ENCODE data around the gene GNG2.

GNG2 gene

DNA sequence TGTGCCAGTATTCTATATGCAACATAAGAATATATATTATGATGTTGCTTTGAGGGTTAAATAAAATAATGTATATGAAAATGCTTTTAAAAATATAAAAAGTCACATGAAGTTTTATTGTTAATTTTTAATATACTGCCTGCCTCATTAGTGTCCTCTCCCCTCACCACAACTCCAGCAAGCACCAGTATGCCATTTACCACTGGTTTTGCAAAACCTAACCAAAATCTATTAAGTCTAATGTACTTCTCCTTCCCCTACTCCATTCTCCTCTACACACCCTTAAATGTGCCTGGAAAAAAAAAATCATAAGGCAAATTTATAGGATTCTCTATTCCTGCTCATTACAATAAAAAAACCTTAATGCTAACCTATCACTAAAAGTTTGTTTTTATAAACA lies 24.0 kb upstream of the GNG2 start:
- TF ChIP-seq, protein P1, sequence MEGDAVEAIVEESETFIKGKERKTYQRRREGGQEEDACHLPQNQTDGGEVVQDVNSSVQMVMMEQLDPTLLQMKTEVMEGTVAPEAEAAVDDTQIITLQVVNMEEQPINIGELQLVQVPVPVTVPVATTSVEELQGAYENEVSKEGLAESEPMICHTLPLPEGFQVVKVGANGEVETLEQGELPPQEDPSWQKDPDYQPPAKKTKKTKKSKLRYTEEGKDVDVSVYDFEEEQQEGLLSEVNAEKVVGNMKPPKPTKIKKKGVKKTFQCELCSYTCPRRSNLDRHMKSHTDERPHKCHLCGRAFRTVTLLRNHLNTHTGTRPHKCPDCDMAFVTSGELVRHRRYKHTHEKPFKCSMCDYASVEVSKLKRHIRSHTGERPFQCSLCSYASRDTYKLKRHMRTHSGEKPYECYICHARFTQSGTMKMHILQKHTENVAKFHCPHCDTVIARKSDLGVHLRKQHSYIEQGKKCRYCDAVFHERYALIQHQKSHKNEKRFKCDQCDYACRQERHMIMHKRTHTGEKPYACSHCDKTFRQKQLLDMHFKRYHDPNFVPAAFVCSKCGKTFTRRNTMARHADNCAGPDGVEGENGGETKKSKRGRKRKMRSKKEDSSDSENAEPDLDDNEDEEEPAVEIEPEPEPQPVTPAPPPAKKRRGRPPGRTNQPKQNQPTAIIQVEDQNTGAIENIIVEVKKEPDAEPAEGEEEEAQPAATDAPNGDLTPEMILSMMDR (IDR thresholded peaks at IDR 0.05; ENCODE audit: control insufficient read depth, extremely low read depth, insufficient read depth): no peak
- no peak overlapping the region for H3K4me3 ChIP-seq (ENCODE audit: low read depth, low read length)
- no peak for DNase-seq (ENCODE audit: low read depth)

DNA sequence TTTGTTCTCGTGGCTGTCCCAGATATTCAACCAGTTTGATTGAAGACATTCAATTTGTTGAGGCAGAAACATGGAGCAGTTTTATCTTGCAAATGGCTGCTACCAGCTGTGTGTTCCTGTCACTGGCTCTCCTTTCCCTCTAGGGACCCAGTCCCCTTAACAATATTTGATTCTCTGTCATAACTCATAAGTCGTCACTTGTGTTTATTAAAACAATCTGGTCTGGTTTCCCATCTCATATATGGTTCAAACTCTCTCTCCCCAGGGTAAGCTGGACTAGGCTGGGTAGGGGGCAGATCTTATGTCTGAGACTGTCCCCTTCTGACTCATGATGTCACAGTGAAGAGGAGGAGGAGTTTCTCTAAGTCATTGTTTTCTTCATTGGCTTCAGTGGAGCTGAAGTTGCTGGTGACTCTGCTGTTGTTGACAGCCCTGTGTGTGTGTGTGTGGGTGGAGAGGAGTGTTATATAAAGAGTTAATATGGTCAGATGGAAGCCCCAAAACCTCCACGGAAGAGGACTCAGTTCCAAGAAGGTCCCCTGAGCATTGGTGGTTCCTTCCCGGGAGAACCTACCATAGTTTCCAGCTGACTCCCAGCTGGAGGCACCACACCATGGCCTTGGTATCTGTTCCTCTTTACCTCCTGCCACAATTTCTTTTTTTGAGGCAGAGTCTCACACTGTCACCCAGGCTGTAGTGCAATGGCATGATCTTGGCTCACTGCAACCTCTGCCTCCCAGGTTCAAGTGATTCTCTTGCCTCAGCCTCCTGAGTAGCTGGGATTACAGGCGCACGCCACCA lies 16.1 kb upstream of the GNG2 start:
- TF ChIP-seq, protein P1 (IDR thresholded peaks at IDR 0.05; ENCODE audit: control insufficient read depth, extremely low read depth, insufficient read depth): no peak
- no peak overlapping the region for H3K4me3 ChIP-seq (ENCODE audit: low read depth, low read length)

DNA sequence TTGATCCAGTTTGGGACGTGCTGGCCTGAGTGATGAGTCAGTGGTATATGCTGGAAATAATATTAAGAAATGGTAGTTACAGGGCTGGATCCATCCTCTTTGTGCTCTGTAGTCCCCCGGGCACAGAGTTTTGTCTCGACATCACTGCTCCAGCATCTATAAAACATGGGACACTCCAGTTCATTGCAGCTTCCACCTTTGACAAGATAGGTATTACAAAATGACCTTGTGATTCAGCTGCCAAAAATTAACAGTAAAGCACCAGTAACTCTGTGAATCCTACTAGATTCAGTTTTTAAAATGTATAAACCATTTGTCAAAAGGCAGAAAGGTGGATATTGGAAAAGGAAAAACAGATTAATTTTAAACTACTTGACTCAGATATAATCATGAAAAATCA lies 14.6 kb upstream of the GNG2 start:
- no peak for DNase-seq (ENCODE audit: low read depth)

More for the DNA sequence above, 16.1 kb upstream of the GNG2 start:
- no peak for DNase-seq (ENCODE audit: low read depth)

DNA sequence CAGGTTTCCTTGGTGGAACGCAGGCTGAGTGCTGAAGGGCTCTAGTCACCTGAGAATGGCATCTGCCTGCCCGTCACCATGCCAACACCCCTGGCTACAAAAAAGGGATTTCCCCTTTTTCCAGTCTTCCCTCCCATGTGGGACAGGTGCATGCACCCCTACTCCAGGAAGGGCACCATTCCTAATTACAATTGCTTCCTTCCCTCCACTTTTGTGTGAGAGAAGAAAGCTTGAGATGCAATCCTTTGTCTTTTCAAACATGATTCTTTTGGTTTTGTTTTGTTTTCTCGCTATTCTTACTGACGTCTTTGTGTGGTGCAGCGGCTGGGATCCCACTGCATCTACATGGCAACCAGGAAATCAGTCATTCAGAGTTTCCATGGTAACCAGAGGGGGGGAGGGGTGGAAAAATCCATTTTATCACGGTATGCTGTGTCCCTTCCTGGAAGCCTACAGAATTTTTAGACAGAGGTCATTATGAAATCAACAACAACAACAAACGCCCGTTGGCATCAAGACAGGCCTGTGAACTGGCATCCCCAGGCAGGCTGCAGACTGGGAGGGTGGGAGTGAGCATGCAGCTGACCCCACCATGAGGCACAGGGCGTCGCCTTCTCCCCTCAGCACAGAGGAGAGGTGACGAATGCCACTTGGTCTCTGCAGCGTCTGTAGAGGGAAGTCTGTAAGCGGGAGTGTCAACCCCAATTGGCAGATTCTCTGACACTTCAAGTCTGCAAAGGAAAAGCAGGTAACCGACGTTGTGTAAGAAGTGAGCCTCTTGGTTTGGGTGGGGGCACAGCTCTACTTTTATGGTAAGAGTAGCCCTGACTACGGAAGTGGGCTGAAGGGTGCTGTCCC lies 13.6 kb upstream of the GNG2 start:
- no peak overlapping the region for H3K4me3 ChIP-seq (ENCODE audit: low read depth, low read length)
- no peak for DNase-seq (ENCODE audit: low read depth)
- TF ChIP-seq, protein P1 (IDR thresholded peaks at IDR 0.05; ENCODE audit: control insufficient read depth, extremely low read depth, insufficient read depth): no peak

More for the DNA sequence above, 14.6 kb upstream of the GNG2 start:
- H3K4me3 ChIP-seq (ENCODE audit: low read depth, low read length): no peak overlapping the region
- TF ChIP-seq, protein P1 (IDR thresholded peaks at IDR 0.05; ENCODE audit: control insufficient read depth, extremely low read depth, insufficient read depth): no peak

DNA sequence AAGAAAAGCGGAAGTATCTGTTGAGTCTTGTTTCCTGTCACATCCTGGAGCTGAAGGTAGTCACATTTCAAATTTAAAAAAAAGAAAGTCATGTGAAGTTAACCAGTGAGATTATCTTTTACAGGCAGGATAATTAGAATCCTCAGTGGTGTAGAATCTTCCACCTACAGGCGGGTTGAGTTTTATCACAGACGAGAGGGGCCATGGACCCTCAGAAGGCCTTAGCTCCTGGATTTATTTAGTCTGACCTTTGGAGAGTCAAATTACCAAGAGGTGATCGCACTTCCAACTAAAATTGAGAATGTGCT lies 13.0 kb upstream of the GNG2 start:
- no peak overlapping the region for H3K4me3 ChIP-seq (ENCODE audit: low read depth, low read length)
- DNase-seq (ENCODE audit: low read depth): no peak
- TF ChIP-seq, protein P1 (IDR thresholded peaks at IDR 0.05; ENCODE audit: control insufficient read depth, extremely low read depth, insufficient read depth): no peak

DNA sequence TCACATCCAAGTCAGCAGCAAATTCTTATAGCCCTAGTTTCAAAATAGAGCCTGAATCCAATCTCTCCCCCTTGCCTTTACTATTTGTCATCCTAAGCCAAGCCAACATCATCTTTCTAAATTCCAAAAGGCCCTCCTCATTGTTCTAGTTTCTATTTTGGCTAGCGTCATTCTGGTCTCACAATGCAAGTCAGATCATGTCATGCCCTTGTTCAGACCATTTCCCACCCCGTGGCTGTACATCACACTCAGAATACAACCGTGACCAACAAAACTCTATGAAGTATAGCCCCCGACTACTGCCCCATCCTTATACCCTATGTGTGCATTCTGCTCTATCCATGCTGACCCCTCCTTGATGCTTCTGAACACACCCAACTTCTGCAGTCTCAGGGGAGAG lies 12.3 kb upstream of the GNG2 start:
- no peak overlapping the region for H3K4me3 ChIP-seq (ENCODE audit: low read depth, low read length)
- DNase-seq (ENCODE audit: low read depth): no peak
- TF ChIP-seq, protein P1 (IDR thresholded peaks at IDR 0.05; ENCODE audit: control insufficient read depth, extremely low read depth, insufficient read depth): no peak

All from LNCaP clone FGC (cell line).